GM19467 (cell line): ENCODE results near the gene ITGAV.

Experiments
- ATAC-seq: cut with Tn5 transposase; IDR thresholded peaks from one replicate; pipeline ENCODE4 v1.9.1; 2021; ENCODE audit warnings: mild to moderate bottlenecking, moderate library complexity; ENCODE audit not compliant: unreplicated experiment

ITGAV gene

GRCh38 chr2:186573531-186573930, 16.3 kb upstream of the ITGAV start:
- no peak for ATAC-seq

DNA sequence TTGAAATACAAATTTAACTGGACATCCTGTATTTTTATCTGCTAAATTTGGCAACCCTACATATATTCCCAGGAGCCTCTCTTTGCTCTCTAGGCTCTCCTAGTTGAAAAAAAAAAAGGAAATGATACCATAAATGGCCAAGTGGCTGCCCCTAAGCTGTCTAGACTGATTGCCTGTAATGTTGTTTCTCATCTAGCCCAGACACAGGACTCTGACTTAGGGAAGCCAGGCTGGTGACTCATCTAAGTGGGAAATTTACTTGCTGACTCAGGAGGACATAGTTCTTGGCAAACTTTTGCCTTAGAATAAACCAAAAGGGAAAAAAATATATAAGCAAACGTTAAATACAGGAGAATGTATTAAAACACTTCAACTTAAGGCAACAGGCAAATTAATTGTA, 14.6 kb upstream of the ITGAV start:
- no peak for ATAC-seq

- no peak for ATAC-seq
Observed at GRCh38 chr2:186575856-186576255, 14.0 kb upstream of the ITGAV start.

DNA sequence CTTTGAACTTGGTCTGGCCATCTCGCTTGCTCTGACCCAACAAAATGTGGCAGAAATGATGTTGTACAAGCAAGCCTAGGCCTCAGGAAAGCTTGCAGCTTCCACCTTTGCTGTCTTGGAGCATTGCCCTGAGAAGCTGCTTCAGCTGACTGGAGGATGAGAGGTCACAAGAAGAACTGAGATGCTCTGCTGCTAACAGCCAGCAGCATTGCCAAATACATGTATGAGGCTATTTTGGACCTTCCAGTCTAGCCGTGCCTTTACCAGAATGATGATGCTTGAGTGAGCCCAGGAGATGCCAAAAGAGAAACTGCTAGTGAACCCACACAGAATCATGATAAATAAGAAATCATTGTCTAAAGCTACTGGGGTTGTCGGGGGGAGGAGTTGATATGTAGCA, 13.2 kb upstream of the ITGAV start:
- no peak for ATAC-seq

GRCh38 chr2:186582698-186583097, 7.2 kb upstream of the ITGAV start:
- ATAC-seq: no peak

DNA sequence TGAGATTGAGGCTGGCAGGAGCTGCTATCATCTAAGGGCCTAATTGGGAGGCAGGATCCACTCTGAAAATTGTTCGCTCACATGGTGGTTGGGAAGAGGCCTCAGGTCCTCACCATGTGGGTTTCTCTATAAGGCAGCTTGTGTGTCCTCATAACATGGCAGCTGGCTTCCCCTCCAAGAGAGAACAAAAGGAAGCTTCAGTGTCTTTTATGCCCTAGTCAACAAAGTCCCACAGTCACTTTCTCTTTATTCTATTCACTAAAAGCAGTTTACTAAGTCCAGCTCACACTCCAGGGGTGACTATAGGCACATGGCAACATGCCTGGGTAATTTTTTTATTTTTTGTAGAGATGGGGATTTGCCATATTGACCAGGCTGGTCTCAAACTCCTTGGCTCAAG, 5.8 kb upstream of the ITGAV start:
- ATAC-seq: no peak

GRCh38 chr2:186588421-186588820, 1.4 kb upstream of the ITGAV start:
- no peak for ATAC-seq

DNA sequence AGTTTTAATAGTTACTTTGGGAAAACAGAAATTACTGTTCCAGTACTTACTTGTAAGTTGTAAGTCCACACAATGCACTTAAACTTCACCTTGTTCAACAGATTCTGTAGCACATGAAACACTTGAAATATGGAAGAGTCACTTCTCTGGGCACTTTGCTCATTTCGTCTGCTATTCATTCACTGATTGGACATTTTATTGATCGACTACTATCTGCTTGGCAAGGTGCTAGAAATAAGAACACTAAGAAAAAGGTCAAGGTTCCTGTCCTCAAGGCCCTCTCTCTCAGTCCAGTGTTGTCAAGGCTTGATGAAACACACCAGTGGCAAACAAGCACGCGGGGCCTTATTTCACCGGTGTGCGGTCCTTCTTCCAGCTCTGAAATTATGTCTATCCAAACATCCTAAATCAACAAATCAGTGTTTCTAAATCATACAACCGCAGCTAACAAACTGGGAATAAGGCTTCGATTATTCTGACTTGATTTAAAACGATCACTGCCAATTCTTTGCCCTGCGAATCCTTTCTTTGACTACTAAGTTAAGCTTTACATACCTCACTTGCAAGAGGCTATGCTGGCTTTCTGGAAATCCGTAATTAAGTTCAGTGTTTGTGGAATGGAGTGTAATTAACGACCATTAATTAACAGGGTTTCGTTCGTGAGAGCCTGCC, 780 bp upstream of the ITGAV start:
- ATAC-seq: no peak

- ATAC-seq: no peak
Observed at GRCh38 chr2:186590350-186590758, 498 bp downstream of the ITGAV start.

GRCh38 chr2:186590759-186591505, 1.1 kb downstream of the ITGAV start:
- no peak for ATAC-seq

- ATAC-seq: no peak
Observed at GRCh38 chr2:186591506-186591890, 1.6 kb downstream of the ITGAV start.

GRCh38 chr2:186592137-186592875, 2.5 kb downstream of the ITGAV start:
- ATAC-seq: no peak

GRCh38 chr2:186593523-186593922, 3.7 kb downstream of the ITGAV start:
- no peak for ATAC-seq

GRCh38 chr2:186594001-186594722, 4.3 kb downstream of the ITGAV start:
- no peak for ATAC-seq

GRCh38 chr2:186595219-186595618, 5.4 kb downstream of the ITGAV start:
- ATAC-seq: no peak

DNA sequence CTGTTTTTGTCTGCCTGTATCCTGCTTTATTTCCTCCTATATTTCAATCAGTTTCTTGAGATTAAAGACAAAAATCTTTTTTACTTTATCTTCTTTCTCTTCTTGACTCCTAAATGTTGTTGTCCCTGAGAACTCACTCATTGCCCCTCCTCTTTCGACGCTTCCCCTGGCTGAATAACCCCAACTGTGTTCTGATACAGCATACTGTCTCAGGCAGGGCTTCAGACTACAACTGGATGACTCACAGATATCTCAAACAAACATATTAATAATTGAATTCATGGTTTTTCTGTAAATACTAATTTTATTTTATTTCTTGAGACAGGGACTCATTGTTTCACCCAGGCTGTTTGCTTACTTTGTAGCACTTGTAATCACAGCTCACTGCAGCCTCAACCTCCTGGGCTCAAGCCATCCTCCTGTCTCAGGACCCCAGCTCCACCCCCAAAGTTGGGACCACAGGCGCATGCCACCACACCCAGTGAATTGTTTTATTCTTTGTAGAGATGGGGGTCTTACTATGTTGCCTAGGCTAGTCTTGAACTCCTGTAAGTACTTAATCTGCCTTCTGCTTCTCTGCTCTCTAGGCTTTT, 9.4 kb downstream of the ITGAV start:
- ATAC-seq: no peak

- no peak for ATAC-seq
Observed at GRCh38 chr2:186603286-186603685, 13.4 kb downstream of the ITGAV start.

GRCh38 chr2:186605041-186605440, 15.2 kb downstream of the ITGAV start:
- ATAC-seq: no peak

DNA sequence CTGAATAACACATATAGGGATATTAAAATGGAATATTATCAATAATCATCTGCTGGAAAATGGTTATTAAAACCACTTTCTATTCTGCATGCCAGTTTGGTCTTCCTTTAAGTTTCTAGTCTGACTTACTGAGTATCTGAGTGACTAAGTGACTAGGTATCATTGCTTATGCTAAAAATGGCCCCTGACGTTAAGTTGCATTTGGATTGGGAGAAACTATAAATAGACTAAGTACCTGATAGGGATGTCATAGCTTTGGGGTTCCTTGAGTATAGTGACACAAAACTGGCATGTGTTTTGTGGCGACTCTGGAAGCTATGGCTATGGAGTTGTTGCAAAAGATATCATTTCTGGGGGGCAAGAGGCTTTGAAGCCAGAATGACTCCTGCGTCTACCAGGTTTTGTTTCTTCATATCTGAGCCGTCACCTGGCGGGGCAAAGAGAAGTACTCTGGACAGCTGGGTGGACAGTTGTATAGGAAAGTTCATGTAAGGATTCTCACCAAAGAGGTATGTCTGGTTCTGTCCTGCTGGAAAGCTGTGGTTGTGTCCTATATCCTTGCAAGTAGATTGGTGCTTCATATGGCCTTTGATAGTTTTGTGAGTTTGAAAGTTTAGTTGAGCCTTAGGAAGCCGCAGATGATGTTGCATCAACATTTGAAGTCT, 17.9 kb downstream of the ITGAV start:
- no peak for ATAC-seq

GRCh38 chr2:186610785-186611184, 20.9 kb downstream of the ITGAV start:
- ATAC-seq: no peak
